ENCODE measurements around the gene LHFPL3.

DNA sequence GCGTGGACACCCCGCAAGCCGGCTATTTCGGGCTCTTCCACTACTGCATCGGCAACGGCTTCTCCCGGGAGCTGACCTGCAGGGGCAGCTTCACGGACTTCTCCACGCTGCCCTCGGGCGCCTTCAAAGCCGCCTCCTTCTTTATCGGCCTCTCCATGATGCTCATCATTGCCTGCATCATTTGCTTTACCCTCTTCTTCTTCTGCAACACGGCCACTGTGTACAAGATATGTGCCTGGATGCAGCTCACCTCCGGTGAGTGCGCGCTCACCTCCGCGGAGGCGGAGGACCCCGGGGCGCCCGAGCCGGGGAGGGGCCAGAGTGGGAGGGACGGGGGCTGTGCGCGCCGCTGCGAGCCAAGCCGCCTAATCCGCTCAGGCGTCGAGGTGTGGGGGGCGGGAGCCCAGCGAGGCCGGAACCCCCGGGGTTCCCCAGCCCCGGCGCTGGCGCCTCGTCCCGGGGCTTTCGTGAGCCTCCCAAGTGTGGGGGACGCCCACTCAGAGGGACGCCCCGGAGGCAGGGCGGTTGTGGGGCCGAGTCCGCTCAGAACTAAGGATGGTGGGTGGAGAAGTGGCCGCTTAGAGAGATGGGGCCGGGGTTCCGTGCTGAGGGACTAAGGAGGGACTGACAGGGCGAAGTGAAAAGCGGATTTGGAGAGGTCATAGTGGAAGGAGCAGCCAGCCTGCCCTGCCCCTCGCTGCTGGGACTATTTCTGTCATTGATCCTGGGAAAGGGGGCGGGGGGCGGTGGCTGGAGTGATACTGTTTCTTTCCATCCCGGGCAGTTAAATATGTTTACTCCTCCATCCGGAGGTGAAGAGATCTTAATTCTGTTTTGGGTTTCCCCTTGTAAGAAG is 795 bp downstream of the LHFPL3 start:
- TF ChIP-seq, protein P1, sequence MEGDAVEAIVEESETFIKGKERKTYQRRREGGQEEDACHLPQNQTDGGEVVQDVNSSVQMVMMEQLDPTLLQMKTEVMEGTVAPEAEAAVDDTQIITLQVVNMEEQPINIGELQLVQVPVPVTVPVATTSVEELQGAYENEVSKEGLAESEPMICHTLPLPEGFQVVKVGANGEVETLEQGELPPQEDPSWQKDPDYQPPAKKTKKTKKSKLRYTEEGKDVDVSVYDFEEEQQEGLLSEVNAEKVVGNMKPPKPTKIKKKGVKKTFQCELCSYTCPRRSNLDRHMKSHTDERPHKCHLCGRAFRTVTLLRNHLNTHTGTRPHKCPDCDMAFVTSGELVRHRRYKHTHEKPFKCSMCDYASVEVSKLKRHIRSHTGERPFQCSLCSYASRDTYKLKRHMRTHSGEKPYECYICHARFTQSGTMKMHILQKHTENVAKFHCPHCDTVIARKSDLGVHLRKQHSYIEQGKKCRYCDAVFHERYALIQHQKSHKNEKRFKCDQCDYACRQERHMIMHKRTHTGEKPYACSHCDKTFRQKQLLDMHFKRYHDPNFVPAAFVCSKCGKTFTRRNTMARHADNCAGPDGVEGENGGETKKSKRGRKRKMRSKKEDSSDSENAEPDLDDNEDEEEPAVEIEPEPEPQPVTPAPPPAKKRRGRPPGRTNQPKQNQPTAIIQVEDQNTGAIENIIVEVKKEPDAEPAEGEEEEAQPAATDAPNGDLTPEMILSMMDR (IDR thresholded peaks at IDR 0.05) = no peak
- no peak for TF ChIP-seq POLR2A (IDR thresholded peaks at IDR 0.05)

Measured in right lobe of liver (tissue), 4 donors.